Measurements from ENCODE around the gene FAM90A26.
"Not testable (repeated sequence)": the region's sequence is repeated elsewhere in the genome, so short reads cannot be mapped to it uniquely, and the experiment has no call there.

Gene FAM90A26

DNA sequence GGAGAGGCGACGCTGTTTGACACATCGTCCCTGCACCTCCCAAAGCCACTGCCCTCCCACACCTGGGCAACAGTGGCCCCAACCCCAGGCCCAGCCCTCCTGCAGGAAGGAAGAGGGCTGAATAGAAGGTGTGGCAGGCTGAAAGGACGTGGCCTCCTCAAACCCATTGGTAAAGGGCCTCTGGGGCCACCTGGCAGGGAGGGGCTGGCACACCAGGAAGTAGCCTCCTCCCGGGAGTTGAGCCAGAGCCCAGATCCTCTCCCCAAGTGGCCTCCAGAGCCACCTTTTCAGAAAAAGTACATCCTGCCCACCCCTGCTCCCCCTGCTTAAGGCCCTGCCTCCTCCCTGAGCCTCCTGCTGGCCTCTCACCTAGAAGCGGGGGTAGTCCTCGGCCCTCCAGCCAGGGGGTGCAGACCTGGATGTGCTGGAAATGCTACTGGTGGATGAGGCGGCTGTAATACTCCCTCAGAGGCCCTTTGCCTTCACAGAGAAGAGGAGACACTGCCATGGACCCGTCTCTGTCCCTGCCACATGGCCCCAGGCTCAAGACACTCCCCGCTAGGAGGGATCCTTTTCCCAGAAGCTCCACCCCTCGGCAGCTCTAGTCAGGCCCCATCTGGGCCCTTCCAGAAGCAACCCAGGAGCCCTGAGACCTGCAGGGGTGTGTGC lies at the start of gene FAM90A26:
Gene FAM90A26 (plus strand): TSS at position 619 of the 669 bp plus-strand sequence. CDS start 2,764 bp downstream, outside the sequence.
- H3K27ac ChIP-seq; POLR2A ChIA-PET (ENCODE audit: low non-redundant PET); DNase-seq (ENCODE audit: low spot score); CTCF ChIA-PET: not testable (repeated sequence)

DNA sequence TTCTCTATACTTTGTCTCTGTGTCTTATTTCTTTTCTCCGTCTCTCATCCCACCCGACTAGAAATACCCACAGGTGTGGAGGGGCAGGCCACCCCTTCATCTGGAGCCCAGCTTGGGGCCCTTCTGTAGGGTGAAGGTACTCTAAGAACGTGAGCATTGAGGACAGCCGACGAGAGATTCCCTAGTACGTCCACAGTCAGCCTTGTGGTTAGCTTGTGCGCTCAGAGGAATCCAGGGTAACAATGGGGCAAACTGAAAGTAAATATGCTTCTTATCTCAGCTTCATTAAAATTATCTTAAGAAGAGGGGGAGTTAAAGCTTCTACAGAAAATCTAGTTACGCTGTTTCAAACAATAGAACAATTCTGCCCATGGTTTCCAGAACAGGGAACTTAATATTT lies 47.5 kb upstream of the FAM90A26 start:
- POLR2A ChIA-PET (ENCODE audit: low non-redundant PET); DNase-seq (ENCODE audit: low spot score); CTCF ChIA-PET; H3K27ac ChIP-seq: not testable (repeated sequence)

DNA sequence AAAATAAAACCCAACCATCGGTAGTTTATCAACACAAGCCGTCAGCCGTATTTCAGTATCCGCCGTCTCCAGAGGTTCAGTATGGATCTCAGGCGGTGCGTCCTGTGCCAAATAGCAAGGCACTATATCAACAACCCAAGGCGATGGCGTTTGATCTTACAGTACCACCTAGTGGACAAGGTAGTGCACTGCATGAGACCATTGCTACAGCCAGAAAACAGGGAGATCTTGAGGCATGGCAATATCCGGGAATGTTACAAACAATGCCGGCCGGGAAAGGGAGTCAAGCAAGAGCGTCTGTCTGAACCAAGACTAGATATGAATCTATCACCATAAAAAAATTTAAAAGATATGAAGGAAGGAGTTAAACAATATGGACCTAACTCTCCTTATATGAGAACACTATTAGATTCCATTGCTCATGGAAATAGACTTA lies 46.6 kb upstream of the FAM90A26 start:
- DNase-seq (ENCODE audit: low spot score); POLR2A ChIA-PET (ENCODE audit: low non-redundant PET); CTCF ChIA-PET; H3K27ac ChIP-seq: not testable (repeated sequence)
- TF ChIP-seq, protein P1, sequence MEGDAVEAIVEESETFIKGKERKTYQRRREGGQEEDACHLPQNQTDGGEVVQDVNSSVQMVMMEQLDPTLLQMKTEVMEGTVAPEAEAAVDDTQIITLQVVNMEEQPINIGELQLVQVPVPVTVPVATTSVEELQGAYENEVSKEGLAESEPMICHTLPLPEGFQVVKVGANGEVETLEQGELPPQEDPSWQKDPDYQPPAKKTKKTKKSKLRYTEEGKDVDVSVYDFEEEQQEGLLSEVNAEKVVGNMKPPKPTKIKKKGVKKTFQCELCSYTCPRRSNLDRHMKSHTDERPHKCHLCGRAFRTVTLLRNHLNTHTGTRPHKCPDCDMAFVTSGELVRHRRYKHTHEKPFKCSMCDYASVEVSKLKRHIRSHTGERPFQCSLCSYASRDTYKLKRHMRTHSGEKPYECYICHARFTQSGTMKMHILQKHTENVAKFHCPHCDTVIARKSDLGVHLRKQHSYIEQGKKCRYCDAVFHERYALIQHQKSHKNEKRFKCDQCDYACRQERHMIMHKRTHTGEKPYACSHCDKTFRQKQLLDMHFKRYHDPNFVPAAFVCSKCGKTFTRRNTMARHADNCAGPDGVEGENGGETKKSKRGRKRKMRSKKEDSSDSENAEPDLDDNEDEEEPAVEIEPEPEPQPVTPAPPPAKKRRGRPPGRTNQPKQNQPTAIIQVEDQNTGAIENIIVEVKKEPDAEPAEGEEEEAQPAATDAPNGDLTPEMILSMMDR (conservative IDR thresholded peaks at IDR 0.05; ENCODE audit: low read depth), result peak; percentile 67

GRCh38 chr4:9125601-9126161 lies 44.5 kb upstream of the FAM90A26 start:
- POLR2A ChIA-PET (ENCODE audit: low non-redundant PET); H3K27ac ChIP-seq; CTCF ChIA-PET; DNase-seq (ENCODE audit: low spot score): not testable (repeated sequence)

- CTCF ChIA-PET; POLR2A ChIA-PET (ENCODE audit: low non-redundant PET); DNase-seq (ENCODE audit: low spot score); H3K27ac ChIP-seq: not testable (repeated sequence)
Observed at GRCh38 chr4:9131420-9131819, 38.8 kb upstream of the FAM90A26 start.

- CTCF ChIA-PET, result not testable (repeated sequence)
Observed at GRCh38 chr4:9132849-9133248, 37.4 kb upstream of the FAM90A26 start.

GRCh38 chr4:9134011-9134410 lies 36.2 kb upstream of the FAM90A26 start:
- POLR2A ChIA-PET (ENCODE audit: low non-redundant PET); H3K27ac ChIP-seq; DNase-seq (ENCODE audit: low spot score): not testable (repeated sequence)
- CTCF ChIA-PET, result interaction anchor here (0.6 kb wide), 1 partner anchor 398 kb away, joined by 3 read pairs; no protein-coding TSS in a partner anchor

More at GRCh38 chr4:9132849-9133248, 37.4 kb upstream of the FAM90A26 start:
- DNase-seq (ENCODE audit: low spot score); H3K27ac ChIP-seq; POLR2A ChIA-PET (ENCODE audit: low non-redundant PET): not testable (repeated sequence)

DNA sequence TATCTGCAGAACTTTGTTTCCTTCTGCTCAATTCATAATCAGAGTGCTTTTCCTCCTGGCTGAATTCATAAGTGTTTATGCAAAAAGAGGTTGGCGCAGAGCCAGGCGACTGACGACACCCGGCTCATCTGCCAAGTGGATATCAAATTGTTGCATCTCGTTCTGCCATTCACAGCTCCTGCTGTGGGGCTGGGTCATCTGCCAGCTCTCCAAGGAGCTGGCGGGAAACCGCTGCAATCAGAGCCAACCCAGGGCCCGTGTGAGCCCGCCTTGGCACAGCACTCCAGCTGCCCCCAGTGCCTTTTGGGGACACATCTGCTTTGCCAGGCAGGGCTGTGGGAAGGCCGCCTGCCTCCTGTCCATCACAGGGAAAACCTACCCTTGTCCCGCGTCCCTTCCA lies 35.7 kb upstream of the FAM90A26 start:
- POLR2A ChIA-PET (ENCODE audit: low non-redundant PET); DNase-seq (ENCODE audit: low spot score): not testable (repeated sequence)
- CTCF ChIA-PET, result interaction anchor here (0.6 kb wide), 1 partner anchor 398 kb away, joined by 3 read pairs; no protein-coding TSS in a partner anchor
- H3K27ac ChIP-seq, result peak overlapping the region; percentile 55

- CTCF ChIA-PET; POLR2A ChIA-PET (ENCODE audit: low non-redundant PET); DNase-seq (ENCODE audit: low spot score); H3K27ac ChIP-seq: not testable (repeated sequence)
Observed at GRCh38 chr4:9141050-9141449, 29.2 kb upstream of the FAM90A26 start.

- CTCF ChIA-PET; H3K27ac ChIP-seq; DNase-seq (ENCODE audit: low spot score); POLR2A ChIA-PET (ENCODE audit: low non-redundant PET): not testable (repeated sequence)
Observed at GRCh38 chr4:9142786-9143185, 27.4 kb upstream of the FAM90A26 start.

DNA sequence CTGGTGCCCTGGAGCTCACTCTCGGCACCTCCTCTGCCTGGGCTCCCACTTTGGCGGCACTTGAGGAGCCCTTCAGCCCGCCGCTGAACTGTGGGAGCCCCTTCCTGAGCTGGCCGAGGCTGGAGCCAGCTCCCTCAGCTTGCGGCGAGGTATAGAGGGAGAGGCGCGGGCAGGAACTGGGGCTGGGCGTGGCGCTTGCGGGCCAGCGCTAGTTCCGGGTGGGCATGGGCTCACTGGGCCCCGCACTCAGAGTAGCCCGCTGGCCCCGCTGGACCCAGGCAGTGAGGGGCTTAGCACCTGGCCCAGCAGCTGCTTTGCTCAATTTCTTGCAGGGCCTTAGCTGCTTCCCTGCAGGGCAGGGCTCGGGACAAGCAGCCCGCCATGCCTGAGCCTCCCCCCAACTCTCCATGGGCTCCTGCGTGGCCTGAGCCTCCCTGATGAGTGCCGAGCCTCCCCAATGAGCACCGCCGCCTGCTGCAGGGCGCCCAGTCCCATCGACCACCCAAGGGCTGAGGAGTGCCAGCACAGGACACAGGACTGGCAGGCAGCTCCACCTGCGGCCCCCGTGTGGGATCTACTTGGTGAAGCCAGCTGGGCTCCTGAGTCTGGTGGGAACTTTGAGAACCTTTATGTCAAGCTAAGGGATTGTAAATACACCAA lies 26.7 kb upstream of the FAM90A26 start:
- H3K27ac ChIP-seq, result no peak overlapping the region

More for the DNA sequence above, 26.7 kb upstream of the FAM90A26 start:
- ChIA-PET POLR2A (ENCODE audit: low non-redundant PET) (no interaction called here), CTCF (no interaction called here)
- DNase-seq (ENCODE audit: low spot score), result no peak
- TF ChIP-seq, protein P1 (conservative IDR thresholded peaks at IDR 0.05; ENCODE audit: low read depth), result no peak

All from RWPE1 (cell line).